ENCODE measurements around the gene TMEM79.
"Not testable (repeated sequence)": the region's sequence is repeated elsewhere in the genome, so short reads cannot be mapped to it uniquely, and the experiment has no call there.

TMEM79 gene

DNA sequence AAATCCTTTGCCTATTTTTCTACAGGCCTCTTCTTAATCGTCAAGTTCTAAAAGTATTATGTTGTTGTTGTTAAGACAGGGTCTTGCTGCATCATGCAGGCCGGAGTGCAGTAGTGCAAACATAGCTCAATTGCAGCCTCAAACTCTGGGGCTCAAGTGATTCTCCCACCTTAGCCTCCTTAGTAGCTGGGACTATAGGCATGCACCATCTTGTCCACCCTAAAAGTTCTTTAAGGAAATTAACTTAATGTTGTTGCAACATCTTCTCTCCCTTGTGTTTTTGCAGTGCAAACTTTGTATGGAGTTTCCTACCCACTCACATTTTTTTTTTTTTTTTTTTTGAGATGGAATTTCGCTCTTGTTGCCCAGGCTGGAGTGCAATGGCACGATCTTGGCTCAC, 19.1 kb downstream of the TMEM79 start:
- no peak for DNase-seq (ENCODE audit: low read depth)

DNA sequence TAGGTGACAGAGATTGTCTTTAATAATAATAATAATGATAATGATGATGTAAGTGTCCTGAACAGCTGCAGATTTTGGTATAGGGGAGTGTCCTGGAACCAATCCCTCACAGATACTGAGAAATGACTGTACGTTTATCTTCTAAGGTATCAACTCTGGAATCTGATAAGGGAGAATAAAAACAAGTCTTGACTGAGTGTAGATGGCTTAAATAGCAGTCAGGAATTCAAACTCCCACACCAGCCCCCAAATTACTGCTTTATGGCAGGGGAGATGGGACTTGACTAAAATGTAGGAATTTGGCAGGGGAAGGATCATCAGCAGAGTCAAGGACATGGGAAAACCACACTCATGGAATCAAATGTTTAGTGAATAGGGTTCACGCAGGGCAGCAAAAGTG, 21.1 kb downstream of the TMEM79 start:
- DNase-seq (ENCODE audit: low read depth) = no peak

DNA sequence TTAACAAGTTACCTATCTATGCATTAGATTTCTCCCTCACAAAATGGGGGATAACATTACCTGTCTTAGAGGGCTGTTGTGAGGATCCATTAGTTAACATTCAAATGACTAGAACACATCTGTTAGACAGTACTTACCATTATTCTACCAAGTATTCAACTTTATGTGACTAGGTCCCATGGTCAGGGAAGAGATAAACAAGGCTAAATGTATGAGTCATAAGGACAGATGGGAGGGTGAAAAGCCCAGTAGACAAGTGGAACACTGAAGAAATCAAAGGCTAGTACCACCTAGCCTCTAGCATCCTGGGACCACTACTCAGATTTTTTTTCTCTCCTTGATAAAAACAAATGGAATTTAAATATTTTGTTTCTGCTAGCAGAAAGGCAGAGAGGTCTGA, 24.0 kb downstream of the TMEM79 start:
- DNase-seq (ENCODE audit: low read depth) = no peak

DNA sequence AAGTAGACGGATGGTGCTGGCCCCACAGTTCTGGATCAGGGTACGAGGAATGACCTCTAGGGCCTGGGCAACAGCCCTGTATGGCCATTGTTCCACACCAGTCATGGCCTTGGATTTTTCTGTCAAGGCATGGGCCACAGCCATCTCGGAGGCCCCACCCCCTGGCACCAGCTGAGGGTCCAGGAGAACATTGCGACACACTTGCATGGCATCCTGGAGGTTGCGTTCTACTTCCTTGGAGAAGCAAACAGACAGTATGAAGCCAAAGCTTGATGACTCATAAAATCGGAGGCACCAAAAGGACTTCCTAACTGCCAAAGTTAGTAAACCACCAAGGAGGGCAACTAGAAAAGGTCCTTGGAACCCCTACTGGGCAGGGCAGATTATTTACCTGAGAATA, 26.8 kb downstream of the TMEM79 start:
- DNase-seq (ENCODE audit: low read depth) = no peak

DNA sequence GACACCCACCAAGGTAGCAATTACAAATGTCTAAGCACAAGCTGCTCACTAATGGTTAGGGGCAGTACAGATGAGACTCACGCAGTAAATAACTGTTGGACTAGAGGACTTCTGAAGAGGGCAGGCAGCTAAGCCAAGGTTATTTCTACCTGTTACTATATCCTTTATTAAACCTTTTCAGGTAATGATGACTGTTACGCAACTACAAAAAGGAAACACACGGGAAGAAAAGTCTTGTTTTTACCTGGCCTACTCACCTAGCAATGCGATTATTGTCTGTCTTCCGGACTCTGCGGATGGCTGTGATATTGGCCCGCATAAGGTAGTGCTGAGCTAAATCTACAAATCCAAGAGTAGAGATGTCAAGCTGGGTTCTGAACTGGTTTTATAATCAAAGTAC, 32.8 kb downstream of the TMEM79 start:
- no peak for DNase-seq (ENCODE audit: low read depth)

DNA sequence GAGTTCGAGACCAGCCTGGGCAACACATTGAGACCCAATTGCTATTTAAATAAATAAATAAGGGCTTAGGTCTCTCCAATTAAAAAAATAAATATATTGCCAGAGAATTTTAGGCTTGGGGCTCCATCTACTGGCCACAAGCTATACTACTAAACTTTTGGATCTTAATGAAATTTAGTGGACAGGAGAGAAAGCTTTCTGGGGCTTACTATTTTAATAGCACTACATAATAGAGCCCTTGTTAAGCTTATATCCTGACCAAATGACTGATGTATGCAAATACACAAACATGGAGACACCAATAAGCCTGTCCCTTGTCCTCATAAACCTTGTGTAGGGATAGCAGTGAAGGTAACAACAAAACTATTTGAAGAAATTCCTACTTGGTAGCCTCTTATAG, 35.5 kb downstream of the TMEM79 start:
- DNase-seq (ENCODE audit: low read depth) = no peak

DNA sequence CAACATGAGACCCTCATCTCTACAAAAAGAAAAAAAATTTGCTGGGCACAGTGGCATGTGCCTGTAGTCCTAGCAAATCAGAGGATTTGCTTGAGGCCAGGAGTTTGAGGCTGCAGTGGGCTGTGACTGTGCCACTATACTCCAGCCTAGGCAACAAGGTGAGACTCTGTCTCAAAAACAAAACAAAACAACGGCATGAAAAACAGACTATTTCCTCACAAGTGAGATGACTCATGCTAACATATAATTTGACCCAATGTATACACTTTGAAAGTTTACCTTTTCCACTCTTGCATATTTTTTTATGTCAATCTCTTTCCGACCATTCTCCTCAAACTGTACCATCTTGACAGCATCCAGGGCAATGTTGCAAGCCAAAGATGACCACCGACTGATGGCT, 36.4 kb downstream of the TMEM79 start:
- DNase-seq (ENCODE audit: low read depth) = no peak

DNA sequence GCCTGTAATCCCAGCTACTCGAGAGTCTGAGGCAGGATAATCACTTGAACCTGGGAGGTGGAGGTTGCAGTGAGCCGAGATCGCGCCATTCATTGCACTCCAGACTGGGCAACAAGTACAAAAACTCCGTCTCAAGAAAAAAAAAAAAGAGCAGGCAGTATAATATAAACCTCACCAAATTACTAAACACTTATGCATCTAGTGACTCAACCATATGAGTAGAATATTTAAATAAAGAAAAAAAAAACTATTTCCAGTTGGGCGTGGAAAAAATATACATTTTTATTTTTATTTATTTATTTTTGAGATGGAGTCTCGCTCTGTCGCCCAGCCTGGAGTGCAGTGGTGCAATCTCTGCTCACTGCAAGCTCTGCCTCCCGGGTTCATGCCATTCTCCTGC, 39.1 kb downstream of the TMEM79 start:
- DNase-seq (ENCODE audit: low read depth) = not testable (repeated sequence)

DNA sequence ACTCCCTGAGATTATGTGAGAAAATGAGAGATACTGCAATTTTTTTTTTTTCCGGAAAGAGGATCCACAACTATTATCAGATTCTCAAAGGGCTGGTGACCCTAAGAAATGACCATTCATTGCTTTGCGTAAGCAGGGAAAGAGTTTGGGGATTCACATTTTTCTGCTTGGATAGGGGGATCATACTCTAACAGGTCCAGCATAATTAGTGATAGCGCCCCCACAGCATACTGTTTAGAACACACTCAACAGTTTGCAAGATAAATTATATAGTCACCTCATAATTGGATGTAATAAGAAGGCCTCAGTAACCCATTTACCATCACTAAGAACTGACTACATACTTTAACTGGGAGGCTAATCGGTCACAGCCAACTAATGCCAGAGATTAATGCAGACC, 52.1 kb downstream of the TMEM79 start:
- DNase-seq (ENCODE audit: low read depth) = no peak

DNA sequence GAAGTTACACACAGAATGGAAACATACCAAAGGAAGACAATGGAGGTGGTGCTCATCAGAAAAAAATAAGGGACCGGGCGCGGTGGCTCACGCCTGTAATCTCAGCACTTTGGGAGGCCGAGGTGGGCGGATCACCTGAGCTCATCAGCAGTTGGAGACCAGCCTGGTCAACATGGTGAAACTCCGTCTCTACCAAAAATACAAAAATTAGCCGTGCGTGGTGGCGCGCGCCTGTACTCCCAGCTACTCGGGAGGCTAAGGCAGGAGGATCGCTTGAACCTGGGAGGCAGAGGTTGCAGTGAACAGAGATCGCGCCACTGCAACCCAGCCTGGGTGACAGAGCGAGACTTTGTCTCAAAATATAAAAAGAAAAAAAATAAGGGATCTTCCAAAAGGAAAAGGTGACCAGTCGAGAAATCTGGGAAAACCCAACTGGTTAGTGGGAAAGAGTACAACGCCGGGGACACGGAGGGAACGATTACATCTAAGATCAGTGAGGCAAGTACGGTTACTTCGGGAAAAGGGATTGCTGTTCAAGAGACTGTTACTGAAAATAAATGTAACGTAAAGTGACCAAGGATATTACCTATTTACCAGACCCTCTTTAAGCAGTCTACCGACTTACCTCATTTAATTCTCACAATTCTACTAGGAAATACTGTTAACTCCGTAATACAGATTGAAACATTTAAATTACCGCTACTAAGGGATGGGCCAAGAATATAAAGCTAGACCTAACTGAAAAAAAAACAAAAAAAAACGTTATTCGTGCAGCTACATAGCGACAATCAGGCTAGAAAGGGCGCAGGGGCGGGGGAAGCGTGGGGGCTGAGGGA, 53.1 kb downstream of the TMEM79 start:
- DNase-seq (ENCODE audit: low read depth) = no peak

DNA sequence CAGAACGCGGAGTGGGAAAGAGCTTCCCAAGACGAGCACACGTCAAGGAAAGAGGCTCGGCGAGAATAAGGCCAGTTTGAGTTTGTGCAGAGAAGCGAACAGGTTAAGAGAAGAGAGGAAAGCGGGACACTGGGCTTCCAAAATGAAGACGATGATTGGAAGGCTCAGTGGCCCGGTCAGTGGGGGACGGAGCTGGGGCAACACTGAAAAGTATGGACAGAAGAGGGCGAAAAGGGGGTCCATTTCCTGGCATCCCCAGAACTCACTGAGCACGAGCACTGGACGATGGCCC, 53.7 kb downstream of the TMEM79 start:
- no peak for DNase-seq (ENCODE audit: low read depth)

DNA sequence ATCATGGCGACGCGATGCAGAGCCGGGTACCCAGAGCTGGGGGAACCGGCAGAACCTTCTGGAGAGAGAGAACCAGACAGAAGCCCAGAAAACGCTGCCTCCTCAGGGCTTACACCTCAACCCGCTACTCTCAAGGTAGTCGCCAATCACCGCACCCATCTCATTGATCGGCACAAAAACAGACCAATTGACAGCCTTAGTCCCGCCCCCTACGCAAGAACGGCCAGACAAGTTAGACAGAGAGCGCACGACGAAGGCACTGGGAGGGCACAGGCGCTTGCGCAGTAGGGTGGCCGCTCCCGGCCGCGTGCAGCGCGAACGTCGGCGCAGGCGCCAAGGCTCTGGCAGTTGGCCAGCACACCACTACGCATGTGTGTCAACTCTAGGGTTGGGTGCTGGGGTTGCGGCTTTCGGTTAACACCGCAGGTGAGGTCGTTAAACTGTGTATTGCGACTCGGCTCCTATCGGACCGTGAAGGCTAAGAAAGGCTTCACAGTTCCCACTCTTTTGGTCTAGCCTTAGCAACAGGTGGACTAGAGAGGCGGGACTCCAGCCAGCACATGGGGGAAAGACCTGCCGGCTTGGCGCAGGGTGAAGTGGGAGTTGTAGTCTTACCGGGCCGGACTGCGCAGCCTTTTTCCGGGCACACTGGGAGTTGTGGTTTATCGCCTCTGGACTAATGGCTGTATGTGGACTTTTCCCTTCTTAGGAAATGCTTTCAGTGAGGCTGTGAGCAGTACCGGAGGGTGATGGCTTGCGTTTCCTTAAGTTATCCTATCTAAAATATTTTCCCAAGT, 54.3 kb downstream of the TMEM79 start, which contains the start of the genes CCT3 and TSACC:
TSS of gene CCT3 (minus strand) at position 113 of the 797 bp plus-strand sequence. CDS start at position 5, 108 bp downstream.
TSS of gene TSACC (plus strand) at position 347 of the 797 bp plus-strand sequence. CDS start 1,232 bp downstream, outside the sequence.
- peak; percentile 98 for DNase-seq (ENCODE audit: low read depth)
